Small intestine (tissue), 7 donors: ENCODE data around the gene FGFRL1. TPM values are rescaled to one million over a fixed set of nuclear protein-coding genes. Genes with fewer than 3 reads are reported as not detected.

Experiments
- DNase-seq, 2 donors: peaks; one replicate each; pipeline versions ENCODE4 v3.0.0 to v3.0.0-alpha.2; 2013
- FAIRE-seq: peaks from 2 replicates; lab custom pipeline; 2012; peaks lifted over from hg19 to GRCh38; lab: Jason Lieb, UNC
- H3K27ac ChIP-seq, 3 donors: one replicate each; pipeline ENCODE4 v1.5.1; 2013; ENCODE audit warnings: low read length in 2 of 3, mild to moderate bottlenecking in 2 of 3, control low read depth in 1 of 3, inconsistent platforms in 1 of 3, low read depth in 1 of 3, moderate library complexity in 1 of 3
- H3K27me3 ChIP-seq, 3 donors: one replicate each; pipeline ENCODE4 v1.6.1; 2013; ENCODE audit warnings: low read length in 3 of 3, inconsistent platforms in 1 of 3; ENCODE audit not compliant: control insufficient read depth in 3 of 3, insufficient read depth in 3 of 3
- H3K36me3 ChIP-seq, 3 donors: one replicate each; pipeline ENCODE4 v1.6.1; 2013; ENCODE audit warnings: low read length in 3 of 3, inconsistent platforms in 1 of 3, low read depth in 1 of 3, mild to moderate bottlenecking in 1 of 3, moderate library complexity in 1 of 3; ENCODE audit not compliant: control insufficient read depth in 3 of 3, insufficient read depth in 2 of 3
- H3K4me1 ChIP-seq, 3 donors: one replicate each; pipeline ENCODE4 v1.6.1; 2013; ENCODE audit warnings: low read length in 2 of 3, inconsistent platforms in 1 of 3, low read depth in 1 of 3, mild to moderate bottlenecking in 1 of 3, moderate library complexity in 1 of 3; ENCODE audit not compliant: control insufficient read depth in 3 of 3, insufficient read depth in 2 of 3
- H3K4me3 ChIP-seq, 3 donors: one replicate each; pipeline ENCODE4 v1.5.1; 2013; ENCODE audit warnings: low read length in 3 of 3, control low read depth in 1 of 3, inconsistent platforms in 1 of 3, low read depth in 1 of 3, mild to moderate bottlenecking in 1 of 3, moderate library complexity in 1 of 3
- H3K9me3 ChIP-seq, 2 donors: one replicate each; pipeline ENCODE4 v1.6.1; 2013; ENCODE audit warnings: low read depth in 1 of 2, low read length in 1 of 2; ENCODE audit not compliant: control insufficient read depth in 2 of 2, insufficient read depth in 1 of 2
- WGBS, 3 donors: extraction: QIAGEN DNeasy Blood & Tissue Kit; methylation state at CpG; one replicate each; pipeline ENCODE4 v1.1.7; 2013; 5-methylcytosine and 5-hydroxymethylcytosine counted together
- polyA plus RNA-seq, 4 donors: library from polyadenylated mRNA; stranded (reverse) in 3 of 4; unstranded in 1 of 4; fragments of 200-250 nt in 3 of 4; fragments of 120-200 nt in 1 of 4; gene quantifications; one replicate each; pipeline versions ENCODE4 v1.2.1 to v1.2.3, GENCODE V29; 2013
- donor health status: healthy with polysubstance abuse.
- donor health status: control.
- donor health status: control.
- donor health status: Bipolar disorder and iron deficiency.
- donor health status: healthy.

FGFRL1 gene
- polyA plus RNA-seq, 4 donors = 1.8 to 10.9 (median 7.3) TPM

DNA sequence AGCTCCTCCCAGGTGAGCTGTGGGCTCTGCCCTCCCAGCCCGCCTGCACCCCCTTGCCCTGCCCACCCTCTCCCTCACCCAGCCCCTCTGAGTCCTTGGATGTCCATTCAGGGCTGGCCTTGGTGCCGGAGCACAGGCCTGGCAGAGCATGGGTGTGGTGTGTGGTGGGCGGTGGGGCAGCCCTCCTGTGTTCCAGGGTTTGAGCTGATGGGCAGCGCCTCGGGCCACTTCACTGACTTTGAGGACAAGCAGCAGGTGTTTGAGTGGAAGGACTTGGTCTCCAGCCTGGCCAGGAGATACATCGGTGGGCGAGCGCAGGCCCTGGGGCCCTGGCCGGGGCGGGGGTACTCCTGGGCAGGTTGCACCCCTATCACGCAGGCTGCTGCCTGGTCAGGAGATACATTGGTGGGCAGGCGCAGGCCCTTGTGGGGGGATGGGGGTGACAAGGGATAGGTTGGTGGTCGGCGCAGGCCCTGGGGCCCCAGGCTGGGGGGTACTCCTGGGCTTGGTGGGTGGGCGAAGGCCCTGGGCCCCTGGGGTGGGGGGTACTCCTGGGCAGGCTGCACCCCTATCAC lies 10.7 kb upstream of the FGFRL1 start:
- no peaks in the 10 kb centered on the region for H3K9me3 ChIP-seq
- peaks cover 13 to 84% (median 50%) of the 10 kb centered on the region in 3 donors for H3K27me3 ChIP-seq
- no peak overlapping the region for H3K27ac ChIP-seq
- H3K4me3 ChIP-seq = no peak overlapping the region
- H3K4me1 ChIP-seq = peaks cover 5 to 17% (median 9%) of the 10 kb centered on the region in 3 donors
- WGBS, 3 donors = 71 to 87% (median 74%) methylated on average over 11 to 15 of the region's 15 CpGs
- FAIRE-seq (no peak), DNase-seq (no peak)
- H3K36me3 ChIP-seq = no peaks in the 10 kb centered on the region

DNA sequence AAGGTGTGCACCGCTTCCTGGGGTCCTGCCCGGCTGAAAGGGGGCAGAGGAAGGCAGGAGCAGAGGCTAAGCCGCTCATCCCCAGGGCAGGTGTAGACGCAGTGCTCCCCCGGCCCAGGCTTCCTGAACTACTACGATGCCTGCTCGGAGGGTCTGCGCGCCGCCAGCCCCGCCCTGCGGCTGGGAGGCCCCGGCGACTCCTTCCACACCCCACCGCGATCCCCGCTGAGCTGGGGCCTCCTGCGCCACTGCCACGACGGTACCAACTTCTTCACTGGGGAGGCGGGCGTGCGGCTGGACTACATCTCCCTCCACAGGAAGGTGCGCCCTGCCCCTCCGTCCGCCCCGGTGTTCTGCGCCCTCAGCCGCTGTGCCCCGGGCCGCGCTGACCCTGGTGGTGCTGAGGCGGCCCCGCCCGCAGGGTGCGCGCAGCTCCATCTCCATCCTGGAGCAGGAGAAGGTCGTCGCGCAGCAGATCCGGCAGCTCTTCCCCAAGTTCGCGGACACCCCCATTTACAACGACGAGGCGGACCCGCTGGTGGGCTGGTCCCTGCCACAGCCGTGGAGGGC lies 9.8 kb upstream of the FGFRL1 start:
- DNase-seq = no peak
- H3K36me3 ChIP-seq = no peaks in the 10 kb centered on the region
- H3K4me3 ChIP-seq = no peak overlapping the region
- peaks cover 13 to 84% (median 50%) of the 10 kb centered on the region in 3 donors for H3K27me3 ChIP-seq
- H3K4me1 ChIP-seq = peaks cover 5 to 9% (median 8%) of the 10 kb centered on the region in 3 donors
- no peak for FAIRE-seq
- 18 to 25% (median 19%) methylated on average over 39 to 48 of the region's 48 CpGs for WGBS, 3 donors
- peaks cover 0 to 2% of the 10 kb centered on the region in 2 donors for H3K9me3 ChIP-seq
- H3K27ac ChIP-seq = no peak overlapping the region

DNA sequence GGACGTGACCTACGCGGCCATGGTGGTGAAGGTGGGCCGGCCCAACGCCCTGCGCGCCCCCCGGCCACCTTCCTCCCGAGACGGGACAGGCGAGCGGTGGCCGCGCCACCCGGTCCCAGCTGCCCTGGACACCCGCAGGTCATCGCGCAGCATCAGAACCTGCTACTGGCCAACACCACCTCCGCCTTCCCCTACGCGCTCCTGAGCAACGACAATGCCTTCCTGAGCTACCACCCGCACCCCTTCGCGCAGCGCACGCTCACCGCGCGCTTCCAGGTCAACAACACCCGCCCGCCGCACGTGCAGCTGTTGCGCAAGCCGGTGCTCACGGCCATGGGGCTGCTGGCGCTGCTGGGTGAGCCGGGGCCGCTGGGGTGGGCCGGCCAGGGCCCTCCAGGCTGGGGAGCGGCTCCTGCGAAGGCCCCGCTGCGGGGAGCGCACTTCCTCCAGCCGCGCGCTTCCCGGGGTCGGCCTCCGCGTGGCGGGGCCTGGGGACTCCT lies 9.2 kb upstream of the FGFRL1 start:
- peaks cover 0 to 7% of the 10 kb centered on the region in 2 donors for H3K9me3 ChIP-seq
- peaks cover 13 to 88% (median 52%) of the 10 kb centered on the region in 3 donors for H3K27me3 ChIP-seq
- H3K27ac ChIP-seq = no peak overlapping the region
- DNase-seq (peak in 1 of 2 donors; percentile 84), FAIRE-seq (no peak)
- peaks cover 5 to 9% (median 7%) of the 10 kb centered on the region in 3 donors for H3K4me1 ChIP-seq
- peak overlapping the region in 1 of 3 donors; percentile 9 for H3K4me3 ChIP-seq
- WGBS, 3 donors = 1 to 4% (median 3%) methylated on average over 38 to 54 of the region's 54 CpGs
- no peaks in the 10 kb centered on the region for H3K36me3 ChIP-seq

DNA sequence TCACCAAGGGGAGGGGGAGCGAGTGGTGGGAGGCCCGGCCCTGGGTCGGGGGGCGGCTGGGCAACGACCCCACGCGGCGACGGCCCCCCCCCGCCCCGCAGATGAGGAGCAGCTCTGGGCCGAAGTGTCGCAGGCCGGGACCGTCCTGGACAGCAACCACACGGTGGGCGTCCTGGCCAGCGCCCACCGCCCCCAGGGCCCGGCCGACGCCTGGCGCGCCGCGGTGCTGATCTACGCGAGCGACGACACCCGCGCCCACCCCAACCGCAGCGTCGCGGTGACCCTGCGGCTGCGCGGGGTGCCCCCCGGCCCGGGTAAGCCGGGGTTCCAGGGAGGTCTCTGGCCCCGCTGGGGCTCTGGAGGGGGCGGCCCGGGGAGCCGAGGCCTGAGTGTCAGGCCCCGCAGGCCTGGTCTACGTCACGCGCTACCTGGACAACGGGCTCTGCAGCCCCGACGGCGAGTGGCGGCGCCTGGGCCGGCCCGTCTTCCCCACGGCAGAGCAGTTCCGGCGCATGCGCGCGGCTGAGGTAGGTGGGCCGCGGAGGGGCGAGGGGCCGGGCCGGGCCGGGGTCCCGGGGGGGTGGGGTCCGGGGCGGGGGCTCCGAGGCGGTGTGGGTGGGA lies 8.7 kb upstream of the FGFRL1 start:
- Histone ChIP-seq H3K27me3 (peaks cover 13 to 90% (median 51%) of the 10 kb centered on the region in 3 donors), H3K9me3 (peaks cover 0 to 7% of the 10 kb centered on the region in 2 donors), H3K36me3 (no peaks in the 10 kb centered on the region), H3K27ac (no peak overlapping the region), H3K4me3 (peak overlapping the region in 1 of 3 donors; percentile 9), H3K4me1 (peaks cover 4 to 9% (median 5%) of the 10 kb centered on the region in 3 donors)
- FAIRE-seq = no peak
- no peak for DNase-seq
- 3 to 4% (median 4%) methylated on average over 37 to 75 of the region's 75 CpGs for WGBS, 3 donors

DNA sequence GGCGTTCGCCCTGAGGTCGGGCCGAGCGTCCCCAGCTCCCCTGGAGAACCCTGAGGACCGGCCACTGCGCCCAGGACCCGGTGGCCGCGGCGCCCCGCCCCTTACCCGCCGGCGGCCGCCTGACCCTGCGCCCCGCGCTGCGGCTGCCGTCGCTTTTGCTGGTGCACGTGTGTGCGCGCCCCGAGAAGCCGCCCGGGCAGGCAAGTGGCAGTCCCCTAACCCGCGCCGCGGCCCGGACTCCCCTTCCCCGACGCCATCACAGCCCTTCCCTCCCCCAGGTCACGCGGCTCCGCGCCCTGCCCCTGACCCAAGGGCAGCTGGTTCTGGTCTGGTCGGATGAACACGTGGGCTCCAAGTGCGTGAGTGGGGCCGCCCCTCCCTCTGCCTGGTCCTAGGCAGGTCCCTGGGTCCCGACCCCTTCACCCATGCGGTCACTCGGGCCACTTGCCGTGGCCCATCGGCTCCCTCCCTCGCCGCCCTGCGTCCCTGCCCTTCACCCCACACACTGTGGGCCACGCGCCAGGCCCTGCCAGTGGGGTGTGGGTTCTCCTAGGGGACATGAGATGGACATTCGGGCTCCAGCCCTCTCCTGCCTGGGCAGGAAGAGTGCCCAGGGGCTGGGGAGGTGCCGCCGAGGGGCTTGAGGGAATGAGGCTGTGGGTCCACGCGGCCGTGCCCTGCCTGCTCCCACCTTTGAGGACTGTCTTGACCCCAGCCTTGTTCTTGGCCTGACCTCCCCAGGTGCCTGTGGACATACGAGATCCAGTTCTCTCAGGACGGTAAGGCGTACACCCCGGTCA lies 8.0 kb upstream of the FGFRL1 start:
- peaks cover 0 to 10% of the 10 kb centered on the region in 2 donors for H3K9me3 ChIP-seq
- H3K36me3 ChIP-seq = no peaks in the 10 kb centered on the region
- H3K4me1 ChIP-seq = peaks cover under 1 to 7% (median 5%) of the 10 kb centered on the region in 3 donors
- H3K27me3 ChIP-seq = peaks cover 13 to 90% (median 45%) of the 10 kb centered on the region in 3 donors
- FAIRE-seq (no peak), DNase-seq (no peak)
- H3K4me3 ChIP-seq = no peak overlapping the region
- no peak overlapping the region for H3K27ac ChIP-seq
- WGBS, 3 donors = 24 to 57% (median 29%) methylated on average over 32 to 63 of the region's 63 CpGs

DNA sequence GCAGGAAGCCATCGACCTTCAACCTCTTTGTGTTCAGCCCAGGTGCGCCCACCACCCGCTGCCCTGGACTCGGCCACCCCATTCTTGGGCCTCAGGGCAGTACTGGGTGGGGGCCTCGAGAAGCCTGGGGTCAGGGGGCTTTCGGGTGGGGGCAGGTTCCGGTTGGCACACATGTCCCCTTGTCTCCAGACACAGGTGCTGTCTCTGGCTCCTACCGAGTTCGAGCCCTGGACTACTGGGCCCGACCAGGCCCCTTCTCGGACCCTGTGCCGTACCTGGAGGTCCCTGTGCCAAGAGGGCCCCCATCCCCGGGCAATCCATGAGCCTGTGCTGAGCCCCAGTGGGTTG lies 7.4 kb upstream of the FGFRL1 start:
- FAIRE-seq (no peak), DNase-seq (no peak)
- no peak overlapping the region for H3K27ac ChIP-seq
- H3K4me3 ChIP-seq = no peak overlapping the region
- peaks cover 0 to 11% of the 10 kb centered on the region in 2 donors for H3K9me3 ChIP-seq
- H3K27me3 ChIP-seq = peaks cover 13 to 92% (median 42%) of the 10 kb centered on the region in 3 donors
- WGBS, 3 donors = 72 to 88% (median 78%) methylated on average over 13 of the region's 13 CpGs
- H3K36me3 ChIP-seq = no peaks in the 10 kb centered on the region
- H3K4me1 ChIP-seq = peaks cover 5 to 7% (median 6%) of the 10 kb centered on the region in 3 donors

DNA sequence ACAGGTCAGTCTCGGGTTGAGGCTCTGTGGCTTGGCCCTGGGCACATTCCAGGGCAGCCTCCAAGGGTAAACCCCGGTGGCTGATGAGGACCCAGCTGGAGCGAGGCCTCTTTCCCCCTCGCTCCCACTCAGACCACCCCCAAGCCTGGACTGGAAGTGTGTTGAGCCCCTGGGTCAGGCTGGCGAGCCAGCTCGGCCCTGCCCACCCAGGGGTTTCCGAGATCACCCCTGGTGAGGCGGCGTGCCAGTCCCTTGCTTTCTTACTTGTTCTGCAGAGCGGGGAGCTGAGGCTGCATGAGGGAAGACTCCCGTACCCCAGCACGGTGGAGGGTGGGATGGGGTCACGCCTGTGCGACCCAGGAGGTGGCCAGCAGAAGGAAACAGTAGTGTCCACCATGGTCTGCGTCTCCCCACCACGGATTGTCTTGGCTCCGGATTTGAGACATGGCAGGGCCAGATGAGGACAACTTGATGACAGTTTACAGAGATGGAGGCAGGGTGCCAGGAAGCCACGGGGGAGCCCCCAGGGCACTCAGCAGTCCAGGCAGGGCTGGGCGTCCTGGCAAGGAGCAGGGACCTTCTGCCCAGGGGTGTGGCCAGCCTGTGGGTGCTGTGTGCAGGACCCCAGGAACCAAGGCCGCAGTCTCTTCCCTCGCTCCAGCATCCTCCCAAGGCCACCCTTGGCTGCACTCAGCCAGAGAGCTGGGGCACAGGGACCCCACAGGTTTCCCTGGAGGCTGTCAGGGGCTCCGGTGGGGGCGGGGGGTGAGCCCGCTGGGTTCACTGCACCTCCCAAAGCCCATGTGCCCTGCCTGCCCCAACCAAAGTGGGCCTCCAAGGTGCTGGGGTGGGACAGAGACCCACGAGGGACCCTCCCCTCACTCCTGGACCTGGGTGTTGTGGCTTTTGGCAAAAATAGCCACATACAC lies 6.6 kb upstream of the FGFRL1 start:
- Histone ChIP-seq H3K27ac (no peak overlapping the region), H3K9me3 (peaks cover 0 to 11% of the 10 kb centered on the region in 2 donors), H3K27me3 (peaks cover 13 to 89% (median 39%) of the 10 kb centered on the region in 3 donors), H3K4me1 (peaks cover 5 to 9% (median 7%) of the 10 kb centered on the region in 3 donors), H3K36me3 (no peaks in the 10 kb centered on the region), H3K4me3 (no peak overlapping the region)
- FAIRE-seq = no peak
- DNase-seq = no peak
- WGBS, 3 donors = 63 to 78% (median 71%) methylated on average over 21 to 25 of the region's 25 CpGs
